Measurements from ENCODE around the gene SAXO1.

SAXO1 gene

DNA sequence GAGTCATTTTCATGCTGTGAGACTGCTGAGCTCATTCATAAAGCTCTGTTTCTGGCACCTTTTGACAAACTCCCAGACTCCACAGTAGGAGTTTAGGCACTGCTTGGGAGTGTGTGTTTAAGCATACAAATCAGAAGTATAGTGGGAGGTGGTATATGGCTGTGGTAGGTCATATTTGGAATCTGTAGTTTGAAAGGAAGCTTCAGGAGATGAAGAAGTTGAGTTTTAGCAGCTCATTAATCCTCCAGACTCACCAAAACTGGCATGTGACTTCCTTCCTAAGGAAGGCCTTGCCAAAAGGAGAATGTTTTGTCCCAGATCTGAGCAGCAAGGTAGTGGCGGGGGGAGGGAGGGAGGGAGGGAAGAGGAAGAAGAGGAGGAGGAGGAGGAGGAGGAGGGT is 52.8 kb downstream of the SAXO1 start:
- no peak for DNase-seq (ENCODE audit: low read depth)
- TF ChIP-seq, protein P1, sequence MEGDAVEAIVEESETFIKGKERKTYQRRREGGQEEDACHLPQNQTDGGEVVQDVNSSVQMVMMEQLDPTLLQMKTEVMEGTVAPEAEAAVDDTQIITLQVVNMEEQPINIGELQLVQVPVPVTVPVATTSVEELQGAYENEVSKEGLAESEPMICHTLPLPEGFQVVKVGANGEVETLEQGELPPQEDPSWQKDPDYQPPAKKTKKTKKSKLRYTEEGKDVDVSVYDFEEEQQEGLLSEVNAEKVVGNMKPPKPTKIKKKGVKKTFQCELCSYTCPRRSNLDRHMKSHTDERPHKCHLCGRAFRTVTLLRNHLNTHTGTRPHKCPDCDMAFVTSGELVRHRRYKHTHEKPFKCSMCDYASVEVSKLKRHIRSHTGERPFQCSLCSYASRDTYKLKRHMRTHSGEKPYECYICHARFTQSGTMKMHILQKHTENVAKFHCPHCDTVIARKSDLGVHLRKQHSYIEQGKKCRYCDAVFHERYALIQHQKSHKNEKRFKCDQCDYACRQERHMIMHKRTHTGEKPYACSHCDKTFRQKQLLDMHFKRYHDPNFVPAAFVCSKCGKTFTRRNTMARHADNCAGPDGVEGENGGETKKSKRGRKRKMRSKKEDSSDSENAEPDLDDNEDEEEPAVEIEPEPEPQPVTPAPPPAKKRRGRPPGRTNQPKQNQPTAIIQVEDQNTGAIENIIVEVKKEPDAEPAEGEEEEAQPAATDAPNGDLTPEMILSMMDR (conservative IDR thresholded peaks at IDR 0.05; ENCODE audit: low read length) = no peak
- H3K4me3 ChIP-seq (ENCODE audit: low read length) = no peak overlapping the region

DNA sequence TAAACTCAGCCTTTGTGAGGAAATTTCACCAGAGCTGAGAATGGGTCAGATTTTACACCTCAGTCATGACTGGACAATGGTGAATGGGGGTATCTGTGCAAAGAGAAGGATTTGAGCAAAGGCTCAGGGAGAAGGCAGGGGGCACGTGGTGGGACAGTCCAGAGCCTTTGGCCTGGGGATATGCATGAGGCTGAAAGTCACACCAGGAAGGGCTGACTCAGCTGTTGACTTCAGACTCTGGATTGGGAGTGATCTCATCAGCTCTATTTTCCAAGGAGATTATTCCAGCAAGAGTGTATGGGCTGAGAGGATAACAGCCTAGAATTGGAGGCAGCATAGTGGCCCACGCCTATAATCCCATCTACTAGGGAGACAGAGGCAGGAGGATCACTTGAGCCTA is 53.6 kb downstream of the SAXO1 start:
- H3K4me3 ChIP-seq (ENCODE audit: low read length) = no peak overlapping the region
- TF ChIP-seq, protein P1 (conservative IDR thresholded peaks at IDR 0.05; ENCODE audit: low read length) = no peak
- DNase-seq (ENCODE audit: low read depth) = peak; percentile 33

DNA sequence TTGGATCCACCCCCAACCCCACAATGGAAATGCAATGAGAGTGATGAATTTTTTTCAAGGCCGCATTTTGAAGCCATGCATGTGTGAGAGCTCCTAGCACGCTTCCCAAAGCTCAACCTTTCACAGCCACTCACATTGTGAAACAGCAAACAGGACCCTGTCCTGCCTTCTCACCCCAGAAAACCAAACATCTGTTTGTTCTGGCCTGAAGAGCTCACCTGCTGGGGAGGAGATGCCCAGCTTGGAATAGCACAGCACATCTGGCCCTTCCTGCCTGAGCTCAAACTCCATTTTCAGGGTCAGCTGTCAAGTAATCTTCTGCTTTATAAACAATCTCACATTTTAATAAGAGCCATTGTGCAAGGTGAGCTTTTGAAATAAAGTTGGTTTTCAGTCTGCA is 54.8 kb downstream of the SAXO1 start:
- no peak overlapping the region for H3K4me3 ChIP-seq (ENCODE audit: low read length)
- DNase-seq (ENCODE audit: low read depth) = no peak
- TF ChIP-seq, protein P1 (conservative IDR thresholded peaks at IDR 0.05; ENCODE audit: low read length) = no peak

DNA sequence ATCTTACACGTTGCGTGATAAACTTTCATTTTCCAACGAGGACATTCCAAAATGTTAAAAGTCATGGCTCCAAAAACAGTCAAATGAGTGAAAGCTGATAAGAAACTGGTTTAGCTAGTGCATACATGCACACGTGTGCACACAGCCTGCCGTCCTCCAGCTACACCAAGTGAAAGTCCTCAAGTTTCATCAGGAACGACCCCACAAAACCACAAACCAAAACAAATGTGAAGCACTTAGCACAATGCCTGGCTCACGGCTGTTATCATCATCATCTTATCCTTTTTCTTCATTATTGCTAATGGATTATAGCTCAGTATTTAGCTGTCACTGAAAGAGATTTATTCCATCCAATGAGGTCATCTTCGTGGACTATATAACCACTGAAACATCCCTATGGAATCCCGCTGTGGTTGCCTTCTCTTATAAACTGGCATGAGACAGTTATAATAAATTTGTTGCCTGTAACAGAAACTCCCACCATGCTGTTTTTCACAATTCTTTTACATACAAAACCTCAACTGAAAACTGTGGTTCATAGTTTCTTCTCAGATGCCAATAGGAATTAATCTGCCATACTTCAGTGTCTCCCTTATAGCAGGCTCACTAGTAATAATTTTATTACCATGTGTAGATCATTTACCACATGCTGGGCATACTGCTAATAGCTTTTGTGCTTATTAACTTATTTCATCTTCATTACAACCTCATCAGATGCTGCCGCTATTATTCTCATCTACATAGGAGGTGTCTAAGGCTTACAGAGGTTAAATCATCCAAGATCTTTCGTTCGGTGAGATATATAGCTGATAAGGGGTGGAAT is 56.1 kb downstream of the SAXO1 start:
- peak; percentile 88 for DNase-seq (ENCODE audit: low read depth)
- TF ChIP-seq, protein P1 (conservative IDR thresholded peaks at IDR 0.05; ENCODE audit: low read length) = no peak
- peak overlapping the region; percentile 46 for H3K4me3 ChIP-seq (ENCODE audit: low read length)

DNA sequence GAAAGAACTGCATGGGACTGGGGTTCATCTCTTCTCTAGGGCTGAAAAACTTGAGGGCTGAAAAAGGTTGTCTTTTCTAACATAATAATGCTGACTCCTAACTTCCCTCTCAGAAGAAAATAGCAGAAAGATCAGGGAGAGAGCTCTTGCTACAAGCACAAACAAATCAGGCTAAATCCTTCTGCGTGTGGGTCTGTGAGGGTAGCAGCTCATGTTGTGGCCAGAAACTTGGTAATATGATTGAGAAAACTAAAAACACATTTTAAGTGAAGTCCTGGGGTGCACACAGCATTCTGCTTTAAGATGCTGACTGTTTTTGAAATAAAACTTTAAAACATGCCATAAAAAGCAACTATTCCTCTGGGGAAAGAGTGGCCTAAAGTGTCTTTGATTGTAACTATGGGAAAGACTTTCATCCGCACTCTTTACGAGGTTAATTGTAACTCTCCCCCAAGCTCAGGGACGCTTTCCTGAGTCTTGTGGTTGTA is 56.7 kb downstream of the SAXO1 start:
- peak; percentile 24 for DNase-seq (ENCODE audit: low read depth)
- TF ChIP-seq, protein P1 (conservative IDR thresholded peaks at IDR 0.05; ENCODE audit: low read length) = no peak
- peak overlapping the region; percentile 46 for H3K4me3 ChIP-seq (ENCODE audit: low read length)

DNA sequence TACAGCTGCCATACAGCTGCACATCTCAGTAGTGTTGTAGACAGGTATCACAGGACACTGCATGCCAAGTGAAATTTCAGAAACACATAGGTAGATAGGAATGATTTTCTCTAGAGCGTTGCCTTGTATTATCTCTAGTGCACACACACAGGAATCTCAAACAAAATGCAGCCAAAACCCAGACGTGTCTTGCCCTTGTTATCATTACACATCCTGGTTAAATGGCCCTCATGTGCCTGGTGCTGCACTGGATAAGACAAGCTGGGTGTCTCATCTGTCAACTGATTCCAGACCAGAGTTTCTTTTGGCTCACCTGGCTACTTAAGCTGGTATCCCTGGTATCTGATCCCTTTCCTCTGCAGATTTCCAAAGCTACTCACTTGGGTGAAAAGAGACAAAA is 59.7 kb downstream of the SAXO1 start:
- H3K4me3 ChIP-seq (ENCODE audit: low read length) = no peak overlapping the region
- TF ChIP-seq, protein P1 (conservative IDR thresholded peaks at IDR 0.05; ENCODE audit: low read length) = no peak
- DNase-seq (ENCODE audit: low read depth) = no peak

DNA sequence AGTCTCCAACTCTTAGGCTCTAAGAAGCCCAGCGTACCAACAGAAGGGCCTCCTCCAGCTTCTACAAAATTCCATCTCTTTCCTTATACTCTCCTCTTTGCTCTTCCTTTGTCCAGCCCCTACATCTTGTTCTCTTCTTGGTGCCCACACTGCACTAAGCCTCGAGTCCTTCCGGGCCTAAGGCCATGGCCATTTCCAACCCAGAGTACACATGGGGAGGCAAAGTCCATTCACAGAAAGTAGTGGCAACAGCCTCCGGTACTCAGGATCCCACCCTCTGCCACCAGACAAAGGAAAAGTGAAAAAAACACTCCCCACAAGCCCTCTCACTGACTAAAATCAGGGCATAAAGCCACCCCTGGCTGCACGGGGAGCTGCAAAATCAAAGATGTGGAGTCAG is 60.3 kb downstream of the SAXO1 start:
- no peak overlapping the region for H3K4me3 ChIP-seq (ENCODE audit: low read length)
- DNase-seq (ENCODE audit: low read depth) = no peak
- TF ChIP-seq, protein P1 (conservative IDR thresholded peaks at IDR 0.05; ENCODE audit: low read length) = no peak

Measured in AG10803 (cell line).